HG03442 (cell line): Measurements from ENCODE around the gene CPLX1.
"Not testable (repeated sequence)": the region's sequence is repeated elsewhere in the genome, so short reads cannot be mapped to it uniquely, and the experiment has no call there.

ENCODE experiments used
- ATAC-seq: cut with Tn5 transposase; IDR thresholded peaks from one replicate; pipeline ENCODE4 v1.9.1; 2021; ENCODE audit warnings: mild to moderate bottlenecking, moderate library complexity; ENCODE audit not compliant: unreplicated experiment

CPLX1 gene

GRCh38 chr4:763191-763810, 62.6 kb downstream of the CPLX1 start:
- ATAC-seq, result no peak

GRCh38 chr4:762211-763190, 63.4 kb downstream of the CPLX1 start:
- no peak for ATAC-seq

DNA sequence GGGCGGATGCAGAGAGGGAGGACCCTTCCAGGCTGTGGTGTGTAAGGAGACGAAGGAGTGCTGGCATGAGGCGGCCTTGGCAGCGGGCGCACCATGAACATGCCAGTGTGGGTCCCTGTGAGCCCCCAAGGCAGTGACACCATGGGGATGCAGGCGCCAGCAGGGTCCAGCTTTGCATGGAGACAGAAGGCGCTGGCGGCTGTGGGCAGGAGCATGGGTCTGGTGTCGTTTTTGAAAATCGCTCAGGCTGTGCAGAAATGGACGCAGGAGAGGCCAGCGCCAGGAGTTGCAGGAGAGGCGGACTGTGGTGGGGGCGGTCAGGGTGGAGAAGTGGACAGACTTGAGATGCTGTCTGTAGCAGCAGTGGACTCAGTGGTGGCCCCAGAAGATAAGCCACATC, 64.2 kb downstream of the CPLX1 start:
- no peak for ATAC-seq

- no peak for ATAC-seq
These were observed 64.8 kb downstream of the CPLX1 start for GRCh38 chr4:761086-761485.

GRCh38 chr4:760616-761015, 65.3 kb downstream of the CPLX1 start:
- ATAC-seq, result no peak

DNA sequence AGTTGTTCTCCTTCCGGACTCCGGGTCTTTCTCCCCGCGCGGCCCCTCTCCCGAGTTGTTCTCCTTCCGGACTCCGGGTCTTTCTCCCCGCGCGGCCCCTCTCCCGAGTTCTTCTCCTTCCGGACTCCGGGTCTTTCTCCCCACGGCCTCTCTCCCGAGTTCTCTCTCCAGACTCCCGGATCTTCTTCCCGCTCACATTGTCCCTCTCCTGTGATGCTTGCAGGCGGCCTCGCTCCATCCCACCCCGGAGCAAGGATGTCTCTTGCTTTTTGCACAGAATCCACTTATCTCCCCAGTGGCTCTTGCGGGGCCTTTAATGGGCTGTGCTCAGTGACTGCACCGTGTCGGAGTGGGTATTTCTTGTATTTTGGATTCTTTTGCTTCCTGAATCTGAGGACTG, 66.1 kb downstream of the CPLX1 start:
- ATAC-seq, result not testable (repeated sequence)

GRCh38 chr4:757111-757510, 68.8 kb downstream of the CPLX1 start:
- ATAC-seq, result no peak

DNA sequence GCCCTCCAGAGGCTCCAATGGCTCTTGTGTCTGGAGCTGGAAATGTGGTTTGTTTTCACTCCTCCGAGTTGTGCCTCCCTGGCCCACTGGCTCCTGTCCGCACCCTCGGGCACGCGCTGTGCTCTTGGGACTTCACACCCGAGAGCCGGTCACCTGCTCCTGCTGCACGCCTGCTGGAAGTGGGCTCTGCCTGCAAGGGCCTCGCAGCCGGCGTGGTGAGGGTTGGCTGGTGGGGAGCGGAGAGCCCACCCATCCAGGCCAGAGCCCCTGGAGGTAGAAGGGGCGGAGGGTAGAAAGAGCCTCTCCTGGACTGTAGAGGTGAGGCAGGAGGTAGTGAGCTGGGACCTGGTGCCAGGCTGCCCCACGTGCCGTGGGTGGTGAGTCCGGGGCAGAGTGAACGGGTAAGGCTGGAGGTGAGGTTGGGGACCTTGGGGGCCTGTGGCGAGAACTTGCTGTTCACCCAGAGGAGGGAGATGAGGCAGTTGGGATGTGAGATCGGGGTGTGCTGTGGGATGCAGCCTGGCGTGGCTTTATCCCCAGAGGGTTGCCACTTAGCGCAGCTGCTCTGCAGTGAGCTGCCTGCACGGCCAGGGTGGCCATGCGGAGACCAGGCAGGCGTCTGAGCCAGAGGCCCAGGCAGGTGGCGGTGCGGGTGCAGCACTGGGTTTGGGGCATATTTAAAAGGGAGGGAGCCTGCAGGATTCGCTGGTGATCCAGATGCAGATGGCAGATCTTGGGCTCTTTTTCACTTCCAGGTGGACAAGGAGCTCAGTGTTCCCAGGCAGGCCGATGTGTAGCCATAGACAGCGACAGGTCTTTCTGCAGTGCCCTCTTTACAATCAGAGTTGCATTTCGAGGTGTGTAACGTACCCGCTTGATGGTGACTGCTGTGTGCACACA, 71.5 kb downstream of the CPLX1 start:
- ATAC-seq, result no peak

GRCh38 chr4:753186-753585, 72.7 kb downstream of the CPLX1 start:
- ATAC-seq, result not testable (repeated sequence)

GRCh38 chr4:752196-752861, 73.6 kb downstream of the CPLX1 start:
- no peak for ATAC-seq

GRCh38 chr4:751676-752075, 74.3 kb downstream of the CPLX1 start:
- ATAC-seq, result no peak

GRCh38 chr4:749698-750666, 75.9 kb downstream of the CPLX1 start:
- ATAC-seq, result no peak

DNA sequence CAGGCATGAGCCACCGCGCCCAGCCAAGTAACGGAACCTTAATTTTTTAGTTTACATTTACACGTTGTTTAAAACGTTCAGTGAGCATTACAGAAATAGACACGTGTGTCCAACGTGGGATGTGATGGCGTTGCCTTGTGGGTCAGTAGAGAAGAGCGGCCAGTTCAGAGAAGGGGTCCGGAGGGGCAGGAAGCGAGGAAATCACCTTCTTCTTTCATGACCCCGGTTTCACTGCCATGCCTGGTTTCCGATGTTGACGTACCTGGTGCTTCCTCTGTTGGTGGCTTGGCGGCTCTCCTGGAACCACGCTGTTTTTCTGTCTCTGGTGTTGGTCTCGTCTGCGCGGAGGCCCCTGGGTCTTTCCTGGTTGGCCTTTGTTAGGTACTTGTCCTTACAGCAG, 77.5 kb downstream of the CPLX1 start:
- ATAC-seq, result no peak

DNA sequence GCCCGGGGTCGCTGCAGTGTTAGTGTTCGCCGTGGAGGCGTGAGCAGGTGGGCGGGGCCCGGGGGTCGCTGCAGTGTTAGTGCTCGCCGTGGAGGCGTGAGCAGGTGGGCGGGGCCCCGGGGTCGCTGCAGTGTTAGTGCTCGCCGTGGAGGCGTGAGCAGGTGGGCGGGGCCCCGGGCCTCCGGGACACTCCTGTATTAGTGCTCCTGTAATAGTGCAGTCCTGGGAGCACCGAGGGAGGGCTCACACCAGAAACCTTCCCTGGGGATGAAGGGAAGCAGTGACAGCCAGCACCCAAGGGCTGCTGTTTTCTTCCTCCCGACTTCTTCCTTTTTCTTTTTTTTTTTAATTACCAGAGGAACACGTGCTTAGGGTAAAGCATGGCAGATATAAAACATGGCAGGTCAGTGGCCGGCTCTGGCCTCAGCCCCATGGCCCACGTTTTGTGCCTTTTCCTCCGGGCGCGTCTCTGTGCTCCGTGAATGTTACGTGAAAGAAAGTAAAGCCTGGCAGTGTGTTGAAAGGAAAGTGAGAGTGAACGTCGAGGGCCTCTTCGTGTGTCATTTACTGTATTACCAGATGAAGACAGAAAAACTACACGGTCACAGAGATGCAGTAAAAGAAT, 78.3 kb downstream of the CPLX1 start:
- ATAC-seq, result no peak

DNA sequence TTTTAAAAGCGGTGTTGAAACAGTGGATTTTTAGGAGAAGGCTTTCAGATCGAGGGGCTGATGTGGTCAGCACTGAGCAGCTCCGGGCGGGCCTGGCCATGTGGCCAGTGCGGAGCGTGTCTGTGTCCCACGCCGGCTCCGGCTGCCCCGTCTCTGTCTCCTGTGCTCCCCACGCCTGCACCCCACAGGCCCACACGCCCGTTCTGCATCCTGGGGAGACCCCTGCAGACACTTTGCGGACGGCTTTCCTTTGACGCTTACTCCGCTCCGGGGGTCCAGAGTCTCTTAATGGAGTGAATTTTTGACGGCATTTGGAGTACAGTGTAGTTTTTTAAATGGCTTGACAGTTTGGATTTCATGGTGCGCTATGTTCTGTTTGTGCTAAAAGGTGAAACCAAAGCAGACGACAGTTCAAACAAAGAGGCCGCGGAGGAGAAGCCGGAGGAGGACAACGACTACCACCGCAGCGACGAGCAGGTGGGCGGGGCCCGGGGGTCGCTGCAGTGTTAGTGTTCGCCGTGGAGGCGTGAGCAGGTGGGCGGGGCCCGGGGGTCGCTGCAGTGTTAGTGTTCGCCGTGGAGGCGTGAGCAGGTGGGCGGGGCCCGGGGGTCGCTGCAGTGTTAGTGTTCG, 81.6 kb downstream of the CPLX1 start:
- no peak for ATAC-seq

GRCh38 chr4:743463-744211, 82.3 kb downstream of the CPLX1 start:
- no peak for ATAC-seq

DNA sequence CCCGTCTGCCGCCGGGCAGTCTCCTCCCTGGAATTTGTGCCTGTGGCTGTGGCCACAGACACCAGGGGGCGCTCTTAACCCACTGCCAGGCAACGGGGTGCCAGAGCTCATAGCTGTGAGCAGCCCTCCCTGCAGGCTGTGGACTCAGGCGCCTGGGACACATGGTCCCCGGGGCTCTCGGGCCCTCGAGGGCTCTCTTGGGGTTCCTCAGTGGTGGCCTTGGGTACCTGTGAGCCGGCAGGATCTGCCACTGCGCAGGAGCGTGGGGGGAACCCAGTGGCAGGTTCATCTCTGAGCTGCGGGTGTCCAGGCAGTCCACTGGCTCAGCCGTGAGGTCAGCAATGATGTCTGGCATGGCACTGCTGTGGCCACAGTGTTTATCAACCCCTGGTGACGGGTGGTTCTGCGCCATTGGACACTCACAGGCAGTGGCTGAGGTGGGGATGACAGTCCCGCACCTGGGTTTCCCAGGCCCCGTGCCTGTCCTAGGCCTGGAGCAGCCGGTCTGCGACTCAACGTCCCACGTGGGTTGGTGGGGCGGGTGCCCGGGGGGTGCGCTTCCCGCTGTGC, 83.1 kb downstream of the CPLX1 start:
- ATAC-seq, result no peak
